ENCODE measurements around the gene PKNOX2. TPM values are rescaled to one million over a fixed set of nuclear protein-coding genes. Genes with fewer than 3 reads are reported as not detected.

PKNOX2 gene
- total RNA-seq, 1 experiment from 2014 or later = not detected

DNA sequence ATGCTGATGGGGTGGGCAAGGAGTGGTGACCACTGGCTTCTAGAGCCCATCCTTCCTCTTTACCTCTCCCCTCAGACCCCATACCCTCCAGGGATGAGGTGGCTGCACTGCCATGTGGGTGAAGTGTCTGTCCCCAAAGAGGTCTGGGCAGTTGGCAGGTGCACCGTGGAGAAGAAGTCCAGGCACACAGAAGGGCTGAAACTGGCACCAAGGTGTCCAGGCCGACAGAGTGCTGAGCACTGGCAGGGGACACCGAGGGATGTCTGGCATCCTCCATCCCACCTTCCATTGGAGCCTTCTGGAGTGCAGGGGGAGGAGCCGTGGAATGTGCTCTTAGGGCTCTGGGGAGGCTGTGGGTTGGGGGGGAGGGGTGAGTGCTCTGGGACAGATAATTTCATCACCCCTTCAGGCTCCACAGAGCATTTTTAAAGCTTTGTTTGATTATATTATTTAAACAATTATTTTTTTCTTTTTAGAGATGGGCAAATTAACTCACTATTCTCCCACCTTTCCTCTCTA lies 37.9 kb downstream of the PKNOX2 start:
- Mint-ChIP-seq H3K4me1 (ENCODE audit: low read depth, unreplicated experiment) (no peaks in the 10 kb centered on the region), H3K36me3 (ENCODE audit: insufficient read depth, unreplicated experiment) (no peaks in the 10 kb centered on the region), H3K27me3 (ENCODE audit: insufficient read depth, unreplicated experiment) (peaks cover 42% of the 10 kb centered on the region), H3K27ac (ENCODE audit: unreplicated experiment) (no peak overlapping the region), H3K9me3 (ENCODE audit: unreplicated experiment) (no peaks in the 10 kb centered on the region), H3K4me3 (ENCODE audit: unreplicated experiment) (no peak overlapping the region)
- Histone ChIP-seq H3K27me3 (replicated peaks; ENCODE audit: control insufficient read depth, insufficient read depth, low read length) (peaks cover 2% of the 10 kb centered on the region), H3K4me3 (ENCODE audit: low read depth, low read length) (no peak overlapping the region), H3K4me1 (no peaks in the 10 kb centered on the region), H3K9me3 (no peaks in the 10 kb centered on the region), H3K36me3 (ENCODE audit: control insufficient read depth, insufficient read depth, low read length) (no peaks in the 10 kb centered on the region)
- no TSS peak for BruUV-seq (replicated peaks)
- intact Hi-C loops (cut with micrococcal nuclease; ENCODE audit: unreplicated experiment) = no loop called here
- ChIA-PET POLR2A (no interaction called here), CTCF (no interaction called here)
- no peak for TF ChIP-seq CTCF (IDR thresholded peaks at IDR 0.05; ENCODE audit: insufficient read depth in 1 of 2, low read depth in 1 of 2, low read length in 1 of 2, severe bottlenecking in 1 of 2, unreplicated experiment in 1 of 2)
- DNase-seq = no peak

DNA sequence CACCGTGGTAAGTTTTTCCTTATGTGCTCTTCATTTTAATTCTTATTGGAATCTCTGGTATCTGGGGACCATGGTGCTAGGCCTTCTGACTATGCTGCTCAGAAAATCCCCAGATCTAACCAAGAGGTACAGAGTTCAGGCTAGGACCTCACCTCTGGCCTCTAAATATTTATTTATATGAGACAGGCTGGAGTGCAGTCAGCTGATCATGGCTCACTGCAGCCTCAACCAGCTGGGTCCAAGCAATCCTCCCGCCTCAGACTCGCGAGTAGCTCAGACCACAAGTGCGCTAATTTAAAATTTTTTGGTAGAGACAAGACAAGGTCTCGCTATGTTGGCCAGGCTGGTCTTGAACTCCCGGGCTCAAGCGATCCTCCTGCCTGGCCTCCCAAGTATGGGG lies 38.4 kb downstream of the PKNOX2 start:
- TF ChIP-seq CTCF (IDR thresholded peaks at IDR 0.05; ENCODE audit: insufficient read depth in 1 of 2, low read depth in 1 of 2, low read length in 1 of 2, severe bottlenecking in 1 of 2, unreplicated experiment in 1 of 2) = no peak
- DNase-seq = no peak
- Histone ChIP-seq H3K36me3 (ENCODE audit: control insufficient read depth, insufficient read depth, low read length) (no peaks in the 10 kb centered on the region), H3K27me3 (replicated peaks; ENCODE audit: control insufficient read depth, insufficient read depth, low read length) (peaks cover 2% of the 10 kb centered on the region), H3K4me1 (no peaks in the 10 kb centered on the region), H3K4me3 (ENCODE audit: low read depth, low read length) (no peak overlapping the region), H3K9me3 (no peaks in the 10 kb centered on the region)
- Mint-ChIP-seq H3K9me3 (ENCODE audit: unreplicated experiment) (no peaks in the 10 kb centered on the region), H3K27ac (ENCODE audit: unreplicated experiment) (no peak overlapping the region), H3K27me3 (ENCODE audit: insufficient read depth, unreplicated experiment) (peaks cover 38% of the 10 kb centered on the region), H3K36me3 (ENCODE audit: insufficient read depth, unreplicated experiment) (no peaks in the 10 kb centered on the region), H3K4me1 (ENCODE audit: low read depth, unreplicated experiment) (no peaks in the 10 kb centered on the region), H3K4me3 (ENCODE audit: unreplicated experiment) (no peak overlapping the region)
- intact Hi-C loops (cut with micrococcal nuclease; ENCODE audit: unreplicated experiment) = no loop called here
- BruUV-seq (replicated peaks) = no TSS peak
- ChIA-PET CTCF (no interaction called here), POLR2A (no interaction called here)

DNA sequence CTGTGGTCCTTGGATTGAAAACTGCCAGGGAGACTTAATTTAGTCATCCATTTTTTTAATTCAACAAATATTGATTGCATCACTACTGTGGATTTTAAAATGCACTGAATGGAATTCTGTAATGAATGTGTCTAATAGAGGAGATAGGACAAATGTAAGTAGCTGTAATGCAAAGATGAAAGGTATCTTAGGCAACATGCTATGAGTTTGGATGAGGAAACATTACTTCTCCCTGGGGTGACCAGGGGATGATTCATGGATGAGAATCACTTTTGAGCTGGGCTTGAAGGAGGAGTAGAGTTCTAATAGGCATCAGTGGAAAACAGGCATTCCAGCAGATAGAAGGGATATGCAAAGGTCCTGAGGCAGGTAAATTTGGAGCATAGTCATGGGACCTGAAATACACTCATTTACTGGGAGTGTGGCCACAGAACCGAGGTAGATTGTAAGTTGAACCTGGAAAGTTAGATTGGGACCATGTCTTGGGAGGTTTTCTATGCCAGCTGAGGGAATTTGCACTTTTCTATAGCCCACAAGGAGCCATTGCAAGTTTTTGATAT lies 43.4 kb downstream of the PKNOX2 start:
- ChIA-PET POLR2A (no interaction called here), CTCF (interaction anchor here (1.1 kb wide), 1 partner anchor 138 kb away, joined by 3 read pairs; no protein-coding TSS in a partner anchor)
- no peak for DNase-seq
- Histone ChIP-seq H3K4me3 (ENCODE audit: low read depth, low read length) (no peak overlapping the region), H3K9me3 (no peaks in the 10 kb centered on the region), H3K27me3 (replicated peaks; ENCODE audit: control insufficient read depth, insufficient read depth, low read length) (peaks cover 2% of the 10 kb centered on the region), H3K4me1 (no peaks in the 10 kb centered on the region), H3K36me3 (ENCODE audit: control insufficient read depth, insufficient read depth, low read length) (no peaks in the 10 kb centered on the region)
- no peaks in the 10 kb centered on the region for H3K36me3 Mint-ChIP-seq (ENCODE audit: insufficient read depth, unreplicated experiment)
- H3K27me3 Mint-ChIP-seq (ENCODE audit: insufficient read depth, unreplicated experiment) = peaks cover 18% of the 10 kb centered on the region
- no peaks in the 10 kb centered on the region for H3K4me1 Mint-ChIP-seq (ENCODE audit: low read depth, unreplicated experiment)
- intact Hi-C loops (cut with micrococcal nuclease; ENCODE audit: unreplicated experiment) = no loop called here
- no TSS peak for BruUV-seq (replicated peaks)
- no peak for TF ChIP-seq CTCF (IDR thresholded peaks at IDR 0.05; ENCODE audit: insufficient read depth in 1 of 2, low read depth in 1 of 2, low read length in 1 of 2, severe bottlenecking in 1 of 2, unreplicated experiment in 1 of 2)
- no peak overlapping the region for H3K27ac Mint-ChIP-seq (ENCODE audit: unreplicated experiment)
- no peaks in the 10 kb centered on the region for H3K9me3 Mint-ChIP-seq (ENCODE audit: unreplicated experiment)
- no peak overlapping the region for H3K4me3 Mint-ChIP-seq (ENCODE audit: unreplicated experiment)

Measured in Caco-2 (cell line).